ENCODE results near the gene MARCHF10.

MARCHF10 gene

DNA sequence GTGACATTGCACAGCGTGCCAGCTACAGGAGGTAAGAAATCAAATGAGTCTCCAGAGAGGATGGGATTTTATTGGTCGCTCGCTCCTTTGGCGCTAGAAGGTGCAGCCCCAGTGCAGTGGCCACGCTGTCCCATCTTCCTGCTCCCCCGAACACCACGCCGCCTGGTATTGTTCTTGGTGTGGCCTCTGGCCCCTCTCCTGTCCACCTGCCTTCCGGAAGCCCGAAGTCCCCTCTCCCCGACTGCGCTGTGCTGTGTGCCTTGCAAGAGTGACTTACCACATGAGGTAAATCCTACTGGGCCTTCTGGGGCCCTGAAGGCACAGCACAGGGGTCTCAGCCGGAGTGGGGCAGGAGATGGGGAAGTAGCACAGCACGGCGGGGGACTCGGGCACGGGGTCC, 58.2 kb downstream of the MARCHF10 start:
- DNase-seq = no peak

DNA sequence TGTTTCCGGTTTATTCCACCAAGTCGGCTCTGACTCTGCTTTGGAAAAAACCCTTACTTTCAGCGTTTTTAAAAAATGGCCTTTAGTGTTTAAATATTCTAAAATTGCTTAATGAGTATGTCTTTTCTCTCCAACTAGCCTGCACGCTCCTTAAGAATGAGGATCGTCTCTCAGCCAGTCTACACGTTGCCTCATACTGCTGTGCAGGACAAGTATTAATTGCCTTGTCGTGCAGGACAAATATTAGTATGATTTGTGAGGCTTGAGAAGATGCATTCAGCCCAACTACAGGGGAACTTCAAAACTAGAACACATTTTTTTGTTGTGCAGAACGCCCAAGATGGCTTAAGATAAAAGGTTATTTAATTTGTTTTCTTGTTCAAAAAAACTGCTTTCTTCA, 61.2 kb downstream of the MARCHF10 start:
- DNase-seq = no peak

DNA sequence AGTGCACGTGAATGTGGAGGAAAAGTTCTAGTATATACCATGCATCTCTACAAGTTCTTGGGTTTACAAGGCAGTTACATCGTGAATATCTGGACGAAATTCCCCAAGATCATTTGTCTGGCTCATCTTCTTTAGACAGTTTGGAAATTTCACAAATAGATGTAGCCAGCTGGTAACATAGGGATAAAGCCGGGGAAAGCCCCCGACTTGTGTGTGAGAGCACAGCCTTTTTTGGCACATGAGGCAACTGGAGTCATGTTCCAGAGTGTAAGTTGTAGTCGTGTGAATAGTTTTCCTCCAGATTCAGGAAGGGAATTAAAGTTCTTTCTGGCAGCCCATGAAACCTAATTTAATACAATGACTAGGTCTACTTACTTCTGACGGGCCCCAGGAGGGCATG, 62.3 kb downstream of the MARCHF10 start:
- no peak for DNase-seq

DNA sequence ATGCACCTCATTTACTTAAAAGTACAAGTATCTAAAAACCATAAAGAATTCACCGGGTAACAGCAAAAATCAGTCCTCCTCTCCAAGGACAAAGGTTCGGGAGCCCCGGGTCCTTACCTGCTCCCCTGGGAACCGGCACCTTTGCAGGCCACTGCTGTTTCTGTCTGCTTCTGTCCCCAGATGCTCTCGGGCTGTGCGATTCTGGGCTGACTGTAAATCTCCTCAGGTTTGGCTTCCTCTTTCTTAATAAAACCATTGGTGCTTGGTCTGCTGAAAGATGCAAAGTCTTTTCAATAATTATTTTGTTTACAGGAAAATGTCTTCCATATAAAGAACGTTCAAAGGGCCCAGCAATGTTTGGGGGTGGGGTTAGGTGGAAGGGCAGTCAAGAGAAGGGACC, 63.9 kb downstream of the MARCHF10 start:
- no peak for DNase-seq

DNA sequence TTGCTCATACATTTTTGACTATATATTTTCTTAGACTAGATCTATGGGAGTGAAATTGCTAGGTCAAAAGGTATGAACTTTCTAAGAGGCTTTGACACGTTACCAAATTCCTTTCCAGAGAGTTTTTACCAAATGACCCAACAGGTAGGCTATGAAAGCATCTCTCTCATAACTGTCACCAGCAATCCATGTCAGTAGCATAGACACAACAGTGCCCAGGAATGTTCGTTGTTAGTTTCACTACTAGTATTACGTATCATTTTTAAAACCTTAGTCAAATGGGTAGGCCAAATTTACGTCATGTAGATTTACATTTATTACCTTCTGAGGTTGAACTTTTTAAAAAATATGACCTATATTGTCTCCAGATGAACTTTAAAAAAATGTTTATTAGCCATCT, 66.8 kb downstream of the MARCHF10 start:
- DNase-seq = no peak

DNA sequence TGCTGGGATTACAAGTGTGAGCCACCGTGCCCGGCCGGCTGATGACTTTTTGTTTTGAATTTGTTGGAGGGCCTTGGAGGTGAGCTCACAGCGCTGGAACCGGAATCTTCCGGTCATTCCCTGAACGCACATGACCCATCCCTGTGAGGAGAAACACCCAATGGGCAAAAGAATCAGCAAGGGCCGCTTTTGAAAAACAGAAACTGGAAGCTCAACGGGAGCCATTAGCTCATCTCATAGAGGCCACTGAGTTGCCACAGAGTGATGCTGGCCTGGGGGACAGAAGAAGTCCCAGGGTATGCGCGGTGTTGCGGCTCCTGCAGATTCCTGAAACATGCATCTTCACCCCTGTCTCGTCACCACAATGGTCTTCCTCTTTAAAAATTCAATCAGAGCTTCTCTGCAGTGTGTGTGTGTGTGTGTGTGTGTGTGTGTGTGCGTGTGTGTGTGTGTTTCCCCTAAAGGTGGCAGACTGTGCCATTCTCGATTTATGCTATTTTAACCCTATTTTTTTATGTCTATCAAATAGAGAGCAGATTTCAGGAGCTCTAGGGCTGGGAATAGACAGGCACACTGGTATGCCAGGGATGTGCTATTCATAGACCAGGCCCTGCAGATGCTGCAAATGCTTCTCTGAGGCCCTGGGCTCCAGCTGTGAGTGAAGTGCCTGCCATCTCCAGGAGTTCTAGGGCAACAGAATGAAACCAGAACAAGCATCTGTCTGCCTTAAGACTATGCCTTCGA, 68.3 kb downstream of the MARCHF10 start:
- DNase-seq = no peak

DNA sequence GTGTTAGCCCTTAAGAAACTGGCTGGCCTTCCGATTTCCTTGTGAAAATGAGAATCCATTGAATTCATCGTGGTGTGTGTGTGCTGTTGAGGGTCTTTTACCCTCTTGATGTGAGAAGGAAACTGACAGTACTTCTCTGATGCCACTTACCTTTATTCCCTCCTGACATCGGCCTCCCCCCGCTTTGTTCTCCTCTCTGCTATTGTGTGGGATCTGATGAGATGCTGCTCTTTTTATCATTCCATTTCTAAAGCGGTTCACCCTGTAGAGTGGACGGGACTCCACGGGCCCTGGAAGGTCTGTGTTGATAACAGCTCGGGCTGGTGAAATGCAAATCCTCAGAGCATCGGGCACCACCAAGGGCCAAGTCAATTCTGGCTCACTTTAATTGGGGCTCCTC, 69.8 kb downstream of the MARCHF10 start:
- DNase-seq = no peak

DNA sequence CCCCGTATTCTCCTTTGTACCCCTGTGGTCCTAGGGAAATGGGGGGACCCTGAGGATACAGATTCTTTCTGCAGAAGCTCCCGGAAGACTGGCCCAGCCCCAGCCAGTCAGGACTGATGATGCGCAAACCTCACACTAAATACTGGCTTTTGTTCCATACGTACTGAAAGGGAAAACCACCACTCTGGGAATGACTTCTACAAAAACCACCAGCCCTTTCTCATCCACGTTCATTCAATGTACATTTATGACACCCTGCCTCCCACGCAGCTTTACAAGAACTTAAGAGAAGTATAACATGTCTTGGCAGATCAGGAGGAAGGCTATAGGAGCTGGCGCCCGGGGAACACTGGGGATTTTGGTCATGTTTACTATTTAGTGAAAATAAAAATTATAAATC, 70.6 kb downstream of the MARCHF10 start:
- no peak for DNase-seq

DNA sequence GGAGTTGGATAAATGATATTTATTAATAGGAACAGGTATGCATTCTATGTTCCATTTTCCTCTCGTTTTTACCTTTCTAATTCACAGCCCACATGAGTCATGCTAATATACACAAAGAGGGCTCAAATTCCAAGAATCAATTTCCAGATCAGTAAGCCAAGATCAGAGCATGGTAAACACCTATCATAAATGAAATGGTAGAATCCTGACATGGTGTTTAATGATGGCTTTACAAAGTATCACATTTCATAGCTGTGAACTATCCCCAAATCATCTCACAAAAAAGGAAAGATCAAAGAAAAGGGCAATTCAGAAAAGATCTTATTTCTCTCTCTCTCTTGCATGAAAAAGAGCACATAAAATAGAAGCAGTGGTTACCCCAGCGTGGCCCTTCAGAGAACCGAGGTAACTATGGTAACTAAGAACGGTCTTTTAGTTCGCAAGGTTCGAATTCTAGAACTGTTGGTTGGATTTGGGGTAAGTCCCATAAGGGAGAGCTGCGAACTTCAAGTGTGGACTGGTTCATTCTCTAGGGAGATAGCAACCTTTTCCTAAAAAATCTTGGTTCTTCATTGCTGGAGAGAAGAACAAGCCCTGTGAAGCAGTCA, 73.0 kb downstream of the MARCHF10 start:
- no peak for DNase-seq

DNA sequence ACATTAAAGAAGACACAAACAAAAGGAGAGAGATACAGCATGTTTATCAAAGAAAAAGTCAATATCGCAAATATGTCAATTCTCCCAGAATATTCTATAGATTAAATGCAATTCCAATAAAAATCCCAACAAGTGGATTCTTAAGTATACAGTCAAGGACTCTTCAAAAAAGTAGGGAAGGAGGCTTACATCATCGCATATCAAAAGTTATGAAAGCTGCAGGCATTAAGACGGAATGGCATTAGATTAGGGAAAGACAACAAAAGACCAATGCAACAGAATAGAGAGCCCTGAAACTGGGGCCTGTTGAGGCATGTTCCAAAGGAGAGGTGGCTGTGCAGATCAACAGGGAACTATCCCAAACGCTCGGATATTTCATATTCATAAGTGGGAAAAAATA, 76.0 kb downstream of the MARCHF10 start:
- DNase-seq = no peak

DNA sequence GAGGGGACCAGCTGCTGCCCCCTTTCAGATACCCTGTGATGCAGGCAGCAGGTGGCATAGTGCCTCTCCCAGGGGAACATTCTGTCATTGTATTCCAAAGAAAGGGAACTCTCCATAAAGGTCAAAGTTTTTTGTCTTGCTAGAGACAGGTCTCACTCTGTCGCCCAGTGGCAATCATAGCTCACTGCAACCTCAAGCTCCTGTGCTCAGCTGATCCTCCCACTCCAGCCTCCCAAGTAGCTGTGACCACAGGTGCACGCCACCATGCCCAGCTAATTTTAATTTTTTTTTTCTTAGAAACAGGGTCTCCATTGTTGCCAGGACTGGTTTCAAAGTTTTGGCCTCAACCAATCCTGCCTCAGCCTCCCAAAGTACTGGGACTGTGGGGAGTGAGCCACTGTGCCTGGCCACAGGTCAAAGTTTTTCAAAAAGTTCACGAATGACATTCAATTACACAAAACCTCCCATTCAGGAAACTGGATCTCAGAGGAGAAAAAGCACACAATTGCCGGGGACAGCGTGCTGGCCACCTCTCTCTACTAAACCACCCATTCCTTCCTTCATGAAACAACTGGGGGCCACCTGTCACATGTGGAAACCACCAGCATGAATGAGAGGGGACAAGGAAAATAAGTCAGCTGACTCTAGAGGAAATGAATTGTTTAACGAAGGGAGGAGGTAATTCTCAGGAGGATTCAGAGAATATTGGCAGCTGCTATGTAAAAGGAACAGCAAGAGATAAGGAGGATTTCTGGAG, 80.0 kb downstream of the MARCHF10 start:
- no peak for DNase-seq

DNA sequence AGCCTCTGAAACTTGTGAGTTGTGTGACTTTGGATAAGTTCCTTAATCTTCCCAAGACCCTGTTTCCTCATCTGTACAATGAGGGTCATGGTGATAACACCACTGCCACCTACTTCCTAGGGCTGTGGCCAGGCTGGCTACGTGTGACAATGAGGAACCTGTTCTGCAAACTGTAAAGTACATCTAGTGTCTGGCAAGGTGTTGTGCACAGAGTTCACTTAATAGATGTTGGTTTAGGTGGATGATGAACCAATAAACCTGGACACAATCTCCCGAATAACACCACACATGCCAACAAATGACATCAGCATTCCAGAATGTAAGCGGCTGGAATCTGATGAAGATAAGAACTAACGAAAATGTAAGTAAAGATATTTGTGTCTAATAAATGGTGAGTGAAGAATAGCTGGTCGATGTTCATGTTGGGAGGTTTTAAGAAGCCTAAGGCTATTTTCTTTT, 82.3 kb downstream of the MARCHF10 start:
- DNase-seq = no peak

DNA sequence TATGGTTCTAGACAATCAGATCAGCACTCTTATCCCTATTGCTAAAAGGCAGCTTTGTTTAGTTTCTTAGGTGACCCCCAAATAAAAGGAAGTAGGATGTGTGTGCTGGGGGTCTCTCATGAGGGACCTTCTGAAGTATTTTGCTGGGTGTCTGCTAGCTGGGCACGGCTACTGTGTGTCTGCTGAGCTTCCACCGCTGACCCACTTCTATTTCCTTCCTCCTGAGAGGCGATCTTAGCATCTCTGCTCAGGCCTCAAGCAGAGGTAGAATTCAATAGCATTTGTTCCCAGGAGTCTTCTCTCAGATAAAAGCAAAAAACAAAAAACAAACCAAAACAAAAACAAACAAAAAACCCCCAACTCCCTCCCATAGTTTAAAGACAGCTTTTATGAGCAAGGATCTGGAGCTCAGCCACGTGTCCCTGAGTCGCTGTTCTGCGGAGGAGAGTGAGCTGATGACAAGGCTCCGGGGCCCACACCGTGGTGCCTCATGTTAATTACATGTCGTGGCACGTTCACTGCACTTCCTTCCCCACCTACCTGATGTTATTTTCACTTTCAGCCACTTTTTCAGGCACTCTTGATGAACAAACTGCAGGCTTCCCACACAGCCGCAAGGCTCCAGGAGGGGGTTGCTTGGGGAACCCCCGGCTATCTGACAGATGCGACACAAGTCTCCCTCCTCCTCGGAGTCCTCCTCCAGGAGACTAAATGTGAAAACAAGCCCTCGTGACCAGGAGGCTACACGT, 83.5 kb downstream of the MARCHF10 start:
- peak; percentile 73 for DNase-seq

DNA sequence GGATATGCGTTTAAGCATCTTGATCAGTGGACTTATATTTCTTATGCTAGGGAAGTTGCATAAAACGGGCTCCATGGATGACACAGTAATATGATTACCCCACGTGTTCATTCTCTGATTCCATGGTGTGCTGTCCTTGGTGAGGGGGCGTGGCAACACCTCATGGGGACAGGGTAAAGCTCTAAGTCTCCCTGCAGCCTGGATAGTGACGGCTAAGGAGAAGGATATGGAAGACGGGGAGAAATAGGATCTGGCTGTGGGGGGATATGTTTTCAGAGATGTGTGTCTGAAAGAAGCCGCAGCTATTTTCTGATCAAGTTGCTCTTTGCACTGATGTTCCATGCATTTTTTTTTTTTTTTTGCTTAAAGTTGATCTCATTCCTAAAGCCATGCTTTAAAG, 84.3 kb downstream of the MARCHF10 start:
- no peak for DNase-seq

DNA sequence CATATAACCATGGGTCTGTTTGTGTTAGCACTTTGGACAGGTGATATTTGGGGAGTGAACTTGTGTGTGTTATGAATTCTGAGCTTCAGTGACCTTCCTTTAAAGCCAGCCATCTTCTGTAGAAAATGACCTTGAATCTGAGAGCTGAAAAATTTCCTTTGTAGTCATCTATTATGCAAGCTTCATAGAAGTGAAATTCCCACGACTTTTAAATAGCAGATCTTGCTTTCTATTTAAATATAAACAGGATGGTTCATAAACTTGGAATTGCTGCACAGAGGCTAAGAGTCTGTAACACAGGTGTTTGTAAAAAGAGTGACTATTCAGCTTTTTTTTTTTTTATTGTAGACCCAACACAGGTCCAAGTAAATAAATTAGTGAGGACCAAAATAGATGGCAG, 85.5 kb downstream of the MARCHF10 start:
- no peak for DNase-seq

DNA sequence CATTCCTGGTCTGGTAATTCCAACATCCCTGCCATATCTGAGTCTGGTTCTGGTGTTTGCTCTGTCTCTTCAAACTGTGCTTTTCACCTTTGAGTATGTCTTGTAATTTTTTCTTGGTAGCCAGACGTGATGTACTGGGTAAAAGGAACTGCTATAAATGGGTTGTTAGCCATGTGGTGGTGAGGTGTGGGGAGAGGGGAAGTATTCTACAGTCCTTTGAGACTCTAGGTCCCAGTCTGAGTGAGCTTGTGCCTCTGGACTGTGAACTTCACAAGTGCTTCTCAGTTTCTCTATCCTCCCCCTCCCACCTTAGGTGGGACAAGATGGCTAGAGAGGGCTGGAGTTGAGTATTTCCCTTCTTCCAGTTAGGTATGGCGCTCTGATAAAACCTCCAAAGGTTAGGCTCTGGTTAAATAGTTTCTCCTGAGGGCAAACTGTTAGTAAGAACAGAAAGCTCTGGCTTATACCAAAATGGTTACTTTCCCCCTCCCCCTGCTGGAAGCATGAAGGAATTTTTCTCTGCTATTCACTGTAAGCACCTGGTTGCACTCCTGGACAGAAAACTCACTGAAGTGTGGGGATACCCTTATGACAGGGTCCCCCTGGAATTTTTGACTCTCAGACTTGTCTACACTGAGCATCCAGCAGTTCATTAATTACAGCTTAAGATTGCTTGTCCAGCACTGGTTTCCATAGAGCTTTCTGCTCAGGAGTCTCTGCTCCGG, 87.8 kb downstream of the MARCHF10 start:
- DNase-seq = no peak

DNA sequence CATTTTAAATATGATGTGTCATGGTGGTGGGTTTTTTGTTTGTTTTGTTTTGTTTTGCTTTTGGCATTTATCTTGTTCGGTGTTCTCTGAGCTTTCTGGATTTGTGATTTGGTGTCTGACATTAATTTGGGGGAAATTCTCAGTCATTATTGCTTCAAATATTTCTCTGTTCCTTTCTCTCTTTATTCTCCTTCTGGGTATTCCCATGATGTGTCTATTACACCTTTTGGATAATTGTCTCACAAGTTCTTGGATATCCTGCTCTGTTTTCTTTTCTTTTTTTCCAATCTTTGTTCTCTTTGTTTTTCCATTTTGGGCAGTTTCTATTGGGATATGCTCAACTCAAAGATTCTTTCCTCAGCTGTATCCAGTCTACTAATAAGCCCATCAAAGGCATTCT, 88.5 kb downstream of the MARCHF10 start:
- no peak for DNase-seq

DNA sequence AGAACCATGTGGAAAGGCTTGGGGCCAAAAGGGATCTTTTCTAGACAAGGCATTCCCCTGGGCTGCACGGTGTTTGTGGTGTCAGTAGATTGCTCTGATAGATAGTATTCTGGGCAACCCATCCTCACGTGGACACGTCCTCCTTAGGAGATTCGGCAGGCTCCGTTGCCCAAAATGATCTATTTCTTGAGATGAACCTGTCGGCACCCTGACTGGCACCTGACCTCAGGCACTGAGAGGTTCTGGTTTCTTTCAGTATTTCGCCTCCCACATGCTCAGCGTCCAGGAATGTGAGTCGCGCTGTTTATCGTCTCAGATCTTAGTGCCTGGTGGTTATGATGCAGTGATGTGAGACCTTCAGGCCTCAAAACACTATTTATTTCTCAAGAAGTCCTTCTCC, 89.7 kb downstream of the MARCHF10 start:
- DNase-seq = no peak

DNA sequence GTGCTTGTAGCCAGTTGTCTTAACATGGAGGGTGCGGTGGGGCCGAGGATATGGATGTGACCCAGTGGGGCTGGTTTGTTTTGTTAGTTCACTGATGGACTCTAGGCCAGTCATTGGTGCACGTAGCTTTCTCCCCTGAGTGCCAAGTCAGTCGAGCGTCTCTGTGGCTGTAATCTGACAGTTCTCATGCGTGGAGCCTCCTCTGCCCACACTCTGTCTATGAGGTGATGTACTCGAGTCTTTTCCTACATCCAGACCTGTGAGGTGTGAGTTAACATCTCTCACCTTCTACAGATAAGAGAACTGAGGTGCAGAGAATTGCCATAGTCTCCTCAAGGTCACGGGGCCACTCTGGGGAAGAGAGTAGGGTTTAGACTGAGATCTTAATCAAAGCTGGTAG, 90.2 kb downstream of the MARCHF10 start:
- no peak for DNase-seq

DNA sequence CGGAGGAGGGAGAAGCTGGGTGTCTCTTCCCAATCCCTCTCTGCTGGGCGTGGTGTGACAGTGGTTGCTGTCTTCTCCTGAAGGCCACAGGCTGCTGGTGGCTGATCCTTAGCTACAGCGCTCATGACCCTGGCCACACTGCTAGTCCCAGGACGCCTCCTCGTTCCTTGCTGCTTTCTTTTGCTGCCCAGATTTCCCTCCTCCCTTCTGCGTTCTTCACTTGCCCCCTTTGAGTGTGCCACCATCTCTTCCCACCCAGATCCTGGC, 90.6 kb downstream of the MARCHF10 start:
- DNase-seq = no peak

DNA sequence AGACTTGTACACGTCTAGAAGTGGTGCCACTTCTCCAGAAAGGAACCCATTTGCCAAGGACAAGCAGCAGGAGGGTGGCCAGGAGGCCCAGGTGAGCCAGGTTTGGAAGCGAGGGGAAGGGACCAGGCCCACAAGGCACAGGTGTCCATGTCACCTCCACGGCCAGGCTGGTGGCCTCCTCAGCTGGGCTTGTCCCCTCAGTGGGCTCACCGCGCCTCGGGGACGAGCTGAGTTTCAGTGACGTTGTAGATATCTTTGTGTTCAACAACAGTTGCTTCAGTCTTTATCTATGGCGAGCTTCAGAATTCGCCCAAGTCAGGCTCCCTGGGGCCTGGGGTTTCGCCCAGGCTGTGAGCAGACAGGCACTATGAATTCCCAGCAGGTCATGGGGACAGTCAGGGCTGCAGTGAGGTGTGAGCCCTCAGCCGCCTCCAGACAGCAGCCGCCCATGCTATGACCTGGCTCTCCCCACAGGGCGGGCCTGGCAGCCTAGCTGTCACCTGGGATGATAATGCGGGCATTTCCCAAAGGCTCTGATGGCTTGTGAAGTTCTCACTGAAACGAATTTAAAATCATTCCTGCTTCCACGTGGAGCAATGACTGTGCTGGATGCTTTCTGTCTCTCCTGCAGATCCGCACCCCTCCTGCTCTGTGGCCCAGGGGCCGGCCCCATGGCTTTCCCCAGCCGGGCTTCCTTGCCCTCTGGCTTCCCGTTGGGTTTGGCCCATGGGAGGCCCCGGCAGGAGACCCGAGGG, 91.1 kb downstream of the MARCHF10 start:
- DNase-seq = no peak

DNA sequence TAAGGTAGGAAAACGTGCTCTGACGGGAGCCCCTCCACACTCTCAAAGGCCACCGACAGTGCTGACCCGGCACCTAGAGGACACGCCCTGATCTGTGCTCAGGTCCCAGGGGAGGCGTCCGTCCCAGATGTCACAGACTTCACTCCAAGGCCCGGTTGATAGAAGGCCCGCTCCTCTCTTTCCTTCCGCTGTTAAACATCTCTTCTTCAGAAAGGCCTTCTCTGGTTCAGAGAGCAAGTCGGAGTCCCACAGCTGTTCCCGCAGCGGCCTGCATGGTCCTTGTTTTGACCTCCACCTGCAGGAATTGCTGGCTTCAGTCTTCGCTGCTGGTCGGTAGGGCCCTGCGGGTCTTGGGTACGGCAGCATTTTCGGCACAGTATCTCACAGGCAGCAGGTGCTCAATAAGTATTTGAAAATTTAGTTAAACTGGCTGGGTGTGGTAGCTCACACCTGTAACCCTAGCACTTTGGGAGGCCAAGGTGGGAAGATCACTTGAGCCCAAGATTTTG, 92.2 kb downstream of the MARCHF10 start:
- no peak for DNase-seq
